ENCODE results near the gene STEAP3. TPM values are rescaled to one million over a fixed set of nuclear protein-coding genes. Genes with fewer than 3 reads are reported as not detected.
A peak's percentile ranks its signal among the peaks of the same experiment; 100 is the strongest.

The STEAP3 gene
- total RNA-seq, 1 donor from 2014 or later: 8.9 TPM

DNA sequence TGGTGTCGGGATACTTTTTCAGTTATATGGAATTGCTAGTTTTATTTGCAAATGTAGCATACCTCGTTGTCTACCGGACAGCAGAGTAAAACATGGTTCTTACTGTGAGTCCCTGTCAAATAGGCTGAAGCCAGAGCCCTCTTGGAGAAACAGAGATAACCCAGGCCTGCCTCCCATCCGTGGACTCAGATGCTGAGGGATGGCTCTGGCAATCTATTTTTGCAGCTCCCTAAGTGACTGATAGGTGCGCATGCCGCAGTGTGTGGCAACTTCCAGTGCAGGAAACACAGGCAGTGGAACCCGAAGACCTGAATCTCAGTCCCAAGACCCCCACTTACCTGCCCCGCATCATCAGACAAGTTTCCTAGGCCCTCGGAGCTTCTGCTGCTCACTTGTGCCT, 33.6 kb downstream of the STEAP3 start:
- Histone ChIP-seq H3K9me3 (ENCODE audit: control insufficient read depth in 3 of 3, low read length in 3 of 3) (no peaks in the 10 kb centered on the region), H3K9ac (ENCODE audit: low read depth in 1 of 3, low read length in 3 of 3) (no peak overlapping the region), H3K36me3 (ENCODE audit: control insufficient read depth in 3 of 3, insufficient read depth in 3 of 3, low read length in 3 of 3) (peaks cover 32 to 43% (median 33%) of the 10 kb centered on the region in 3 donors), H3K4me1 (ENCODE audit: control insufficient read depth in 3 of 3, insufficient read depth in 3 of 3, low read length in 3 of 3) (peaks cover 12 to 15% (median 14%) of the 10 kb centered on the region in 3 donors), H3K27ac (ENCODE audit: low read depth, low read length) (no peak overlapping the region), H3K27me3 (ENCODE audit: control insufficient read depth in 3 of 3, insufficient read depth in 3 of 3, low read length in 3 of 3) (no peaks in the 10 kb centered on the region), H3K4me3 (ENCODE audit: low read length in 3 of 3) (no peak overlapping the region)

DNA sequence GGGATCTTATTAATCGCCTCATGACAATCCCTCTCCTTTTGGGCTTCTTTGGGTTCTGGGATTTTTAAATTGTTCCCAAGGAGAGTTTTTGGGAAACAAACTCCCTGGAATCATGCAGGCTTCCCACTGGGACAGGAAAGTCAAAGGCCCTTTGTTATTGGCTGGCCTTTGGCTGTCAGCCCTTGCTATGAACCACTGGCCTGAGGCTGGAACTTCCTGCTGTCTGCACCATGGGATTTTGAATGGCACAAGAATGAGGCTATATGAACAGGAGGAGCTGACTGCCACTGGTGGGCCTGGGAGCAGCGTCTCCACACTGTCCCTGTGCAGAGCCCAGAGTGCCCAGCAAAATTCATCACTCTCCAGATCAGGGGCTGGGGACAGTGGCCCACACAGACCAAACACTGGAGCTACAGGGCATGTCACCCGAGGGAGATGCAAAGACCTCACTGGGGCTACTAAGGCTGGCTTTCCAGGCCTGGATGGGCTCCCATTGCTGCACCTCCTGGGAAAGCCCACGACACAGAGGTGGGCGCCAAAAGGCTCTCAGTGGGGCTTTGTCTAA, 35.7 kb downstream of the STEAP3 start:
- Histone ChIP-seq H3K4me1 (ENCODE audit: control insufficient read depth in 3 of 3, insufficient read depth in 3 of 3, low read length in 3 of 3) (peaks cover 2 to 15% (median 6%) of the 10 kb centered on the region in 3 donors), H3K36me3 (ENCODE audit: control insufficient read depth in 3 of 3, insufficient read depth in 3 of 3, low read length in 3 of 3) (peaks cover 31 to 52% (median 44%) of the 10 kb centered on the region in 3 donors), H3K27me3 (ENCODE audit: control insufficient read depth in 3 of 3, insufficient read depth in 3 of 3, low read length in 3 of 3) (no peaks in the 10 kb centered on the region), H3K4me3 (ENCODE audit: low read length in 3 of 3) (no peak overlapping the region), H3K9me3 (ENCODE audit: control insufficient read depth in 3 of 3, low read length in 3 of 3) (no peaks in the 10 kb centered on the region), H3K27ac (ENCODE audit: low read depth, low read length) (no peak overlapping the region), H3K9ac (ENCODE audit: low read depth in 1 of 3, low read length in 3 of 3) (no peak overlapping the region)

DNA sequence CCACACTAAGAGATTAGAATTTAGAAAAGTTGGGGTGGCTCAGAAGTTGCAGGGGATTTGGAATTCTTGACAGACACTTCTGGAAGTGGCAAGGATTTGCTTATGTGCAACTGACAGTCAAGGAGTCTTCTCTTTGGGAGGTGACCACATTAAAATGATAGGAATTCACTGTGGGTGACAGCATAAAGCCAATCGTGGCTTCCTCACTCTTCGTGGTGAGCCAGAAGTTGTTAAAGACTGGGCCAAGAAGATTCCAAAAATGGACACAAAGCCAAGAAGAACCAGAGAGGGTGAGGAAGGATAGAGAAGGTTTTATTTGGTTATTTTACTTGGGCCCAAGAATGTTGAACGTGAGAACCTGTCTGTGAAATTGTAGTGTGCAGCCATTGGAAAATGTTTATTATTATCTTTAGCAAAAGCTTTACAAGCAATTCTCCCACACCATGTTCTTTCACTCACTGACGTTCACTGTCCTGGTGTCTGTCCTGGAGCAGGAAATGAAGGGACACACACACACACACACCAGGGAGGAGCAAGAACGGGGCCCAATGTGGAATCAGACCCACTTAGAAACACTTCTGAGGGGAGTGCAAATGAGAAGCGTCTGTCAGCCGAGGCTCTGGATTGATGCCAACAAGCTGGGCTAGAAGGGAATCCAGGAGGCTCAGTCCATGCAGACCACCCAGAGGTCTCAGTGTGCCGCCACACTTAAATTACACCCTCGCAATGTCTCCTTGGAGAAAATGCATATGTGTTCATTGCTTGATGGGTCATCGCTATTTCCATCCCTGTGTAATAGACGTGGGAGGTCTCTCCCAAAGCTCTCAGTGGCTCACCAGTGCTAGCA, 37.2 kb downstream of the STEAP3 start:
- Histone ChIP-seq H3K36me3 (ENCODE audit: control insufficient read depth in 3 of 3, insufficient read depth in 3 of 3, low read length in 3 of 3) (peaks cover 18 to 42% (median 32%) of the 10 kb centered on the region in 3 donors), H3K27ac (ENCODE audit: low read depth, low read length) (no peak overlapping the region), H3K9me3 (ENCODE audit: control insufficient read depth in 3 of 3, low read length in 3 of 3) (no peaks in the 10 kb centered on the region), H3K4me3 (ENCODE audit: low read length in 3 of 3) (no peak overlapping the region), H3K4me1 (ENCODE audit: control insufficient read depth in 3 of 3, insufficient read depth in 3 of 3, low read length in 3 of 3) (peaks cover 11 to 25% (median 14%) of the 10 kb centered on the region in 3 donors), H3K27me3 (ENCODE audit: control insufficient read depth in 3 of 3, insufficient read depth in 3 of 3, low read length in 3 of 3) (no peaks in the 10 kb centered on the region), H3K9ac (ENCODE audit: low read depth in 1 of 3, low read length in 3 of 3) (no peak overlapping the region)

DNA sequence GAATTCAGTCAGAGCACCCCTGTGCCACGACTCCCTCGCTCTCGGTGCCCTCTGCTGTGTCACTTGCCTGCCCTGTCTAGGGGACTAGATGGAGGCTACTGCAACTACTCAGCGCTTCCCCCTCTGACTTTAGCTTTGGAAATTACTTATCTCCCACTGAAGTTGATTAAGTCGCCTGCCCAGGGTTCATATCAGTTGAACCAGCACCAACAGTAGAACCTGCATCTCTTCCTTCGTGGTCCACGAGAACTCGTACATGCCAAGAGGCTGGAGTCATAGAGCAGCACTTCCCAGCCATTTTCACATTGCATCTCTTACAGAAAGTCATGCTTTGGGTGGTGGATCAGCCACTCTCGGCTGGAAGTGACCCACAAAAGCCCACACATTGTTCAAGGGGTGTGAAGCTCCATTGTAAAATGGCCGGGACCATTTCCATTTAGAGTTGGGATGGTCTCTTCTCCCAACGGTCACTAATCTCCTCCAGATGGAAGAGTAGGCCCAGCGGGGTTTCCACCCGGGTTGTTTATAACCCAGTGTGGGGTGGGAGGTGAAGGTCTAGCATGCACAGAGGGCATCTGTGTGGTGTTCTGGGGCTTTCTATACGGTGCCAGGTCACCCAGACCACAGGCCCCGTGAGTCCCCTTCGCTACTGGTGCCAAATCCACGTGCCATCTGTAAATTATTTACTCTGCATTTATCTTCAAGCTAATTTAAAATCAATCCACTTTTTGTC, 38.0 kb downstream of the STEAP3 start:
- Histone ChIP-seq H3K9ac (ENCODE audit: low read depth in 1 of 3, low read length in 3 of 3) (no peak overlapping the region), H3K4me1 (ENCODE audit: control insufficient read depth in 3 of 3, insufficient read depth in 3 of 3, low read length in 3 of 3) (peaks cover 11 to 25% (median 14%) of the 10 kb centered on the region in 3 donors), H3K9me3 (ENCODE audit: control insufficient read depth in 3 of 3, low read length in 3 of 3) (no peaks in the 10 kb centered on the region), H3K27me3 (ENCODE audit: control insufficient read depth in 3 of 3, insufficient read depth in 3 of 3, low read length in 3 of 3) (no peaks in the 10 kb centered on the region), H3K4me3 (ENCODE audit: low read length in 3 of 3) (no peak overlapping the region), H3K27ac (ENCODE audit: low read depth, low read length) (no peak overlapping the region), H3K36me3 (ENCODE audit: control insufficient read depth in 3 of 3, insufficient read depth in 3 of 3, low read length in 3 of 3) (peaks cover 14 to 38% (median 28%) of the 10 kb centered on the region in 3 donors)

DNA sequence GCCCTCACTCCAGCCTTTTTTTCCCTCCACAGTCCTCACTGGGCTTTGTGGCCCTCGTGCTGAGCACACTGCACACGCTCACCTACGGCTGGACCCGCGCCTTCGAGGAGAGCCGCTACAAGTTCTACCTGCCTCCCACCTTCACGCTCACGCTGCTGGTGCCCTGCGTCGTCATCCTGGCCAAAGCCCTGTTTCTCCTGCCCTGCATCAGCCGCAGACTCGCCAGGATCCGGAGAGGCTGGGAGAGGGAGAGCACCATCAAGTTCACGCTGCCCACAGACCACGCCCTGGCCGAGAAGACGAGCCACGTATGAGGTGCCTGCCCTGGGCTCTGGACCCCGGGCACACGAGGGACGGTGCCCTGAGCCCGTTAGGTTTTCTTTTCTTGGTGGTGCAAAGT, 39.4 kb downstream of the STEAP3 start:
- no peak overlapping the region for H3K9ac ChIP-seq (ENCODE audit: low read depth in 1 of 3, low read length in 3 of 3)
- H3K27me3 ChIP-seq (ENCODE audit: control insufficient read depth in 3 of 3, insufficient read depth in 3 of 3, low read length in 3 of 3): no peaks in the 10 kb centered on the region
- no peak overlapping the region for H3K27ac ChIP-seq (ENCODE audit: low read depth, low read length)
- no peak overlapping the region for H3K4me3 ChIP-seq (ENCODE audit: low read length in 3 of 3)
- H3K4me1 ChIP-seq (ENCODE audit: control insufficient read depth in 3 of 3, insufficient read depth in 3 of 3, low read length in 3 of 3): peaks cover 11 to 25% (median 14%) of the 10 kb centered on the region in 3 donors
- peaks cover 11 to 29% (median 19%) of the 10 kb centered on the region in 3 donors for H3K36me3 ChIP-seq (ENCODE audit: control insufficient read depth in 3 of 3, insufficient read depth in 3 of 3, low read length in 3 of 3)
- no peaks in the 10 kb centered on the region for H3K9me3 ChIP-seq (ENCODE audit: control insufficient read depth in 3 of 3, low read length in 3 of 3)

DNA sequence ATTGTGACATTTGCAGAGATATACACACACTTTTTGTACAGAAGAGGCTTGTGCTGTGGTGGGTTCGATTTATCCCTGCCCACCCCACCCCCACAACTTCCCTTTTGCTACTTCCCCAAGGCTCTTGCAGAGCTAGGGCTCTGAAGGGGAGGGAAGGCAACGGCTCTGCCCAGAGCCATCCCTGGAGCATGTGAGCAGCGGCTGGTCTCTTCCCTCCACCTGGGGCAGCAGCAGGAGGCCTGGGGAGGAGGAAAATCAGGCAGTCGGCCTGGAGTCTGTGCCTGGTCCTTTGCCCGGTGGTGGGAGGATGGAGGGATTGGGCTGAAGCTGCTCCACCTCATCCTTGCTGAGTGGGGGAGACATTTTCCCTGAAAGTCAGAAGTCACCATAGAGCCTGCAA, 40.0 kb downstream of the STEAP3 start:
- Histone ChIP-seq H3K4me1 (ENCODE audit: control insufficient read depth in 3 of 3, insufficient read depth in 3 of 3, low read length in 3 of 3) (peaks cover 11 to 25% (median 14%) of the 10 kb centered on the region in 3 donors), H3K27ac (ENCODE audit: low read depth, low read length) (no peak overlapping the region), H3K4me3 (ENCODE audit: low read length in 3 of 3) (no peak overlapping the region), H3K9me3 (ENCODE audit: control insufficient read depth in 3 of 3, low read length in 3 of 3) (no peaks in the 10 kb centered on the region), H3K27me3 (ENCODE audit: control insufficient read depth in 3 of 3, insufficient read depth in 3 of 3, low read length in 3 of 3) (no peaks in the 10 kb centered on the region), H3K36me3 (ENCODE audit: control insufficient read depth in 3 of 3, insufficient read depth in 3 of 3, low read length in 3 of 3) (peaks cover 10 to 29% (median 19%) of the 10 kb centered on the region in 3 donors), H3K9ac (ENCODE audit: low read depth in 1 of 3, low read length in 3 of 3) (no peak overlapping the region)

DNA sequence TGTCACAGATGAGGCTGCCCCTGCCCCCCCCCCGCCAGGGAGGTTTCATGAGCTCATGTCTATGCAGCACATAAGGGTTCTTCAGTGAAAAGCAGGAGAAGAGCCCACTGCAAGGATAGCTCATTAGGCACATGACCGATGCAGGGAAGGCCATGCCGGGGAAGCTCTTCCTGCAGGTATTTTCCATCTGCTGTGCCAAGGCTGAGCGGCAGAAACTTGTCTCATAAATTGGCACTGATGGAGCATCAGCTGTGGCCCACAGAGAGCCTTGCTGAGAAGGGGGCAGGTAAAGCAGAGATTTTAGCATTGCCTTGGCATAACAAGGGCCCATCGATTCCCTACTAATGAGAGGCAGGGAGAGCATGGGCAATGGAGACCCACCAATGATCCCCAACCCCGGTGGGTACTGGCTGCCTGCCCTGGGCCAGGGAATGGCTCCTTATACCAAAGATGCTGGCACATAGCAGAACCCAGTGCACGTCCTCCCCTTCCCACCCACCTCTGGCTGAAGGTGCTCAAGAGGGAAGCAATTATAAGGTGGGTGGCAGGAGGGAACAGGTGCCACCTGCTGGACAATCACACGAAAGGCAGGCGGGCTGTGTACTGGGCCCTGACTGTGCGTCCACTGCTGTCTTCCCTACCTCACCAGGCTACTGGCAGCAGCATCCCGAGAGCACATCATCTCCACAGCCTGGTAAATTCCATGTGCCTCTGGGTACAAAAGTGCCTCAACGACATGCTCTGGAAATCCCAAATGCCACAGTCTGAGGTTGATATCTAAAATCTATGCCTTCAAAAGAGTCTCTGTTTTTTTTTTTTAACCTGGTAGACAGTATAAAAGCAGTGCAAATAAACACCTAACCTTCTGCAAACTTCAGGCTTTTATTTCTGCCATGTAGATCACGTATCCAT, 41.4 kb downstream of the STEAP3 start:
- Histone ChIP-seq H3K27me3 (ENCODE audit: control insufficient read depth in 3 of 3, insufficient read depth in 3 of 3, low read length in 3 of 3) (no peaks in the 10 kb centered on the region), H3K9ac (ENCODE audit: low read depth in 1 of 3, low read length in 3 of 3) (peak overlapping the region in 1 of 3 donors; percentile 11), H3K4me1 (ENCODE audit: control insufficient read depth in 3 of 3, insufficient read depth in 3 of 3, low read length in 3 of 3) (peaks cover 11 to 21% (median 14%) of the 10 kb centered on the region in 3 donors), H3K9me3 (ENCODE audit: control insufficient read depth in 3 of 3, low read length in 3 of 3) (no peaks in the 10 kb centered on the region), H3K4me3 (ENCODE audit: low read length in 3 of 3) (no peak overlapping the region), H3K36me3 (ENCODE audit: control insufficient read depth in 3 of 3, insufficient read depth in 3 of 3, low read length in 3 of 3) (peaks cover 10 to 29% (median 19%) of the 10 kb centered on the region in 3 donors), H3K27ac (ENCODE audit: low read depth, low read length) (peak overlapping the region; percentile 28)

DNA sequence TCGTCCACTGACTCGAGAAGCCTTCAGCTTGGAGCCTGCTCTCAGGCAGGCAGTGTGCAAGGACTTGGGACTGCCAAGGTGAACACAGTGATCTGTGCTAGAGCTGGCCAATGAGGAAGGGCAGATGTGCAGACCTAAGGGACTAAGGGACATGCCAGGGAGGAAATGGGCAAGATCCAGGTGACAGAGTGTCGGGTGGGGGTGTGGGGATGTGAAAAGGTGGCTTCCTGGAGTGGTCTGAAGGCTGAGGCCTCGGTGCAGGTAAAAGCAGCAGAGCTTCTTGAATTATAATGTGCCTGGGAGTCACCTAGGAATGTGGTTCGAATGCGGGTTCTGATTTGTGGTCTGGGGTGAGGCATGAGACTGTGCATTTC, 42.0 kb downstream of the STEAP3 start:
- no peak overlapping the region for H3K27ac ChIP-seq (ENCODE audit: low read depth, low read length)
- H3K9ac ChIP-seq (ENCODE audit: low read depth in 1 of 3, low read length in 3 of 3): peak overlapping the region in 1 of 3 donors; percentile 4
- H3K4me3 ChIP-seq (ENCODE audit: low read length in 3 of 3): no peak overlapping the region
- peaks cover under 1 to 3% (median 2%) of the 10 kb centered on the region in 3 donors for H3K9me3 ChIP-seq (ENCODE audit: control insufficient read depth in 3 of 3, low read length in 3 of 3)
- no peaks in the 10 kb centered on the region for H3K27me3 ChIP-seq (ENCODE audit: control insufficient read depth in 3 of 3, insufficient read depth in 3 of 3, low read length in 3 of 3)
- H3K4me1 ChIP-seq (ENCODE audit: control insufficient read depth in 3 of 3, insufficient read depth in 3 of 3, low read length in 3 of 3): peaks cover 11 to 21% (median 13%) of the 10 kb centered on the region in 3 donors
- peaks cover 10 to 29% (median 19%) of the 10 kb centered on the region in 3 donors for H3K36me3 ChIP-seq (ENCODE audit: control insufficient read depth in 3 of 3, insufficient read depth in 3 of 3, low read length in 3 of 3)

DNA sequence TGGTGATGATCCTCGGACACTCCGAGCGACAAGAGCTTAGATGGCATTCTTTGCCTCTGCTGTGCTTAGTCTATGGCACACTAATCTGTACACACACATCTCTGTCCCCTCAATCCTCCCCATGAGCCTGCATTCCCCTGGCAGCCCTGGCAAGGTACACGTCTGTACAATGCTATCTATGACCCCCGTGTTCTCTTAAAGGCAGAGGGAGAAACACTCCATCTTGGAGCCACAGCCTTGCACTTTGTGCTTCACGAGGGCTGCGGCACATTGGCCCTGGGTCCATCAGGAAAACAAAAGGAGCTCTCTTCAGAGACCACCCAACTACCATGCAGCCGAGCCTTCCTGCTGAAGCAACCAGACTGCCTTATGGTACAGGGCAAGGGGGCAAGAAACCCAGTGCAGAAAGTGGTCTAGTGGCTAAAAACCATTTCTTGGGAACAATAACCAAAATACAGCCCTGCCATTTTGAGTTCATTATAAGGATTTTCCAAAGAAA, 42.5 kb downstream of the STEAP3 start:
- Histone ChIP-seq H3K9ac (ENCODE audit: low read depth in 1 of 3, low read length in 3 of 3) (peak overlapping the region in 1 of 3 donors; percentile 4), H3K27me3 (ENCODE audit: control insufficient read depth in 3 of 3, insufficient read depth in 3 of 3, low read length in 3 of 3) (no peaks in the 10 kb centered on the region), H3K27ac (ENCODE audit: low read depth, low read length) (no peak overlapping the region), H3K4me3 (ENCODE audit: low read length in 3 of 3) (no peak overlapping the region), H3K9me3 (ENCODE audit: control insufficient read depth in 3 of 3, low read length in 3 of 3) (peaks cover 1 to 3% (median 2%) of the 10 kb centered on the region in 3 donors), H3K4me1 (ENCODE audit: control insufficient read depth in 3 of 3, insufficient read depth in 3 of 3, low read length in 3 of 3) (peaks cover 10 to 21% (median 11%) of the 10 kb centered on the region in 3 donors), H3K36me3 (ENCODE audit: control insufficient read depth in 3 of 3, insufficient read depth in 3 of 3, low read length in 3 of 3) (peaks cover 10 to 26% (median 19%) of the 10 kb centered on the region in 3 donors)
